Raji (cell line): ENCODE data around the gene KRT7.

Experiments
- POLR2A ChIP-seq: IDR thresholded peaks from 2 replicates; pipeline ENCODE4 v1.6.1; 2011; ENCODE audit warnings: low read depth, low read length, control low read depth; ENCODE audit not compliant: insufficient read depth

KRT7 gene

GRCh38 chr12:52204931-52205505 is 28.0 kb upstream of the KRT7 start:
- no peak for TF ChIP-seq POLR2A

DNA sequence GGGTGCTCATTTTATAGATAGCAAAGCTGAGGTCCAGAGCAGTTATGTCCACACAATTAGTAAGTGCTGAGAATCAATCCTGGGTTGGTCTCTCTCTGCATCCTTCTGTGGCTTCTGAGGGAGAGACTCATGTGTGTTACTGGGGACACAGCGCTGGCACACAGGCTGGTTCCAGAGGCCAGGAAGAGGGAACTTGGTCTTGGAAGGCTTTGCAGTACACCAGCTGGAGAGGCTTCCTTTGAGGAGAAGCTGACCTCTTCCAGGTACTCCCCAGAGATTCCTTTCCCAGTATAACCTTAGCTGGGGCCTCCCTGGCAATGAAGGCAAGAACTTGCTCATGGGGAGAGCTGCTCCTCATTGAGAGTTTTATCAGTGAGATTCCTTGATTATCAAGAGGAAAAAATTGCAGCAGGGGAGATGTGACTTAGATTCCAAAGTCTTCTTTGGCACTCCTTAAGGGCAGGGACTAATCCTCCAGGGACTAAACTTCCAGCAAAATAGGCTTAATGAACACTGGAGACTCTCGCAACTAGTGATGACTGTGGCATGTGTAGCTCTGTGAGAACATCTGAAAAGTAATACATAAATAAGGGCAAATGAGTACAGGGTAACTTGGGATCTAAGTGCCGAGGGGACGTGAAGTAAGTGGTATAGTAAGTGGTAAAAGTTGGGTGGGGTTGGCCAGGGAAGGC is 27.3 kb upstream of the KRT7 start:
- TF ChIP-seq POLR2A, result no peak

DNA sequence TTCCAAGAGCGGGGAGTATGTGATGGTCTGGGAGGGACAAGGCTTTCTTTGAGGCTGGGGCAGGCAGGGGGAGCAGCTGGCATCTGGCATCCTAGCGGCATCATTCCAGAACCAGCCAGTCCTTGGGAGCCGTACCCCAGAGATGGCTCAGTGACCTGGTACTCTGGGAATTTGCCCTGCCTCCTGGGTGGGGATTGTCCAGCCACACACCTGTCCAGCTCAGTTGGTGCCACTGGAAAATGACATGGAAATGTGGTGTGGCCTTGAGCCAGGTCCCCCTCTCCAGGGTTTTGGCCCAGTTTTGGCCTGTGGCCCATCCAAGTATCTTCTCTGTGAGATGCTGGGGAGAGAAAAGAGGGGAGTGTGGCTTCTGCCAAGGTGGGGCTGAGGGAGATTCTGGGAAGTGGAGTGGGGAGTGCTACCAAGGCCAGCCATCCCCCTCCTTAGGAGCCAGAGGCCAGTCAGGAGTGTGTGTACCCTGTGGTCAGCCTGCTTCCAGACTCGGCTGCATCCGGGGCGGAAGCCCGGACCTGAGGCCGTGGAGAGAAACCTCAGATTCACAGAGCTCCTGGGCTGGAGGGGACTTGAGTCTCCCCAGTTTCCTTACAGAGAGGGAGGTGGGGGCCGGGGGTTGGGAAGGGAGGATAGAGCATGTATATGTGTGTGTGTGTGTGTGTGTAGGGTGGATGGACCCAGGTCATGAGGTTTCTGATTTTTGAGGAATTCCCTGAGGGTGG is 26.6 kb upstream of the KRT7 start:
- TF ChIP-seq POLR2A, result no peak

- TF ChIP-seq POLR2A, result no peak
Observed at GRCh38 chr12:52207106-52207505, 25.9 kb upstream of the KRT7 start.

DNA sequence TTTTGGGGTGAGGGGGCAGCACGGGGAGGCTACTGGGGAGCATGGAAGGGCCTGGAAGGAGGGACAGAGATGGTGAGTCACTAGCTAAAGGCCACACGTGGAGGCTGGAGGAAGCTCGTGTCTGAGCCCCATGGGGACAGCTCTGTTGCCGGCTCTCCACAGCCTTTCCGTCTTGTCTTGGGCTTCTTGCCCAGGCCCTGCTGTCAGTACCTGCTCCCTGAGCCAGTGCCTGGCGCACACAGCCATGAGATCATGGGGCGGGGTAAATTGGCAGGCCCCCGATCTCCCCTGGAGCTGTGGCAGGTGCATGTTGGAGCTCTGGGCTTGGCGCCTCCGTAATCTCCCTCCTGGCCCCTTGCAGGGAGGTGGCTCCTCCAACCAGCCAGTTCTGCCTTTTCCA is 25.1 kb upstream of the KRT7 start:
- no peak for TF ChIP-seq POLR2A

DNA sequence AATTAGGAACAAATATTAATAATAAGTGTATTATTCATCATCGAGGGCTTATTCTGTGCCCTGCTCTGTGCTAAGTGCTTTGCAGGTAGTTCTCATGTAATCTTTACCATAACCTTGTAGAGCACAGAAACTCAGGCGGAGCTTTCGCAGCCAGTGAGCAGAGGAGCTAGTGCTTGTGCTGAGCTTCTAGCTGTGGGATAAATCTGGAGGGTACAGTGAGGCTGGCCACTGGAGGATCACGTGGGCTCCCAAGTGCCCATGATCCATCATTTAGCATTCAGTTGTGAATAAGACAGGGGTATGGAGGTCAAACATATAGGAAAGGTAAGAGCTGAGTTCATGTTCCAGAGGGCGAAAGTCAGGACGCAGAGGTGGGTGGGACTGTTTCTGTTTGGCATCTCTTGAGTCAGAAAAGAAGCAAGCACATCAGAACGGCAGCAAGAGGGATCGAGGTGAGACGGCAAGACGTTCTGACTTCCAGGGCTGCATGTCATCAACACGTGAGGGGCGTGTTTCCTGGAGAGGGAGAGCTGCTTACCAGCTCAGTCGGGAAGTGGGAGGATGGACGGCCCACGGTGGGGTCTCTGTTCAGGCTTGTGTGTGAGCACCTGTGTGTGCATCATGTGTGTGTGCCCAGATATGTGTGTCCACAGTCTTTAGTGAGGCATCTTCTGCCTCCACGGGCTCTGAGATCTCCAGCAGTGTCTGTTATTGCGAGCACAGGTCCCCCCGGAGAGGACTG is 24.4 kb upstream of the KRT7 start:
- no peak for TF ChIP-seq POLR2A

GRCh38 chr12:52209321-52209720 is 23.7 kb upstream of the KRT7 start:
- no peak for TF ChIP-seq POLR2A

DNA sequence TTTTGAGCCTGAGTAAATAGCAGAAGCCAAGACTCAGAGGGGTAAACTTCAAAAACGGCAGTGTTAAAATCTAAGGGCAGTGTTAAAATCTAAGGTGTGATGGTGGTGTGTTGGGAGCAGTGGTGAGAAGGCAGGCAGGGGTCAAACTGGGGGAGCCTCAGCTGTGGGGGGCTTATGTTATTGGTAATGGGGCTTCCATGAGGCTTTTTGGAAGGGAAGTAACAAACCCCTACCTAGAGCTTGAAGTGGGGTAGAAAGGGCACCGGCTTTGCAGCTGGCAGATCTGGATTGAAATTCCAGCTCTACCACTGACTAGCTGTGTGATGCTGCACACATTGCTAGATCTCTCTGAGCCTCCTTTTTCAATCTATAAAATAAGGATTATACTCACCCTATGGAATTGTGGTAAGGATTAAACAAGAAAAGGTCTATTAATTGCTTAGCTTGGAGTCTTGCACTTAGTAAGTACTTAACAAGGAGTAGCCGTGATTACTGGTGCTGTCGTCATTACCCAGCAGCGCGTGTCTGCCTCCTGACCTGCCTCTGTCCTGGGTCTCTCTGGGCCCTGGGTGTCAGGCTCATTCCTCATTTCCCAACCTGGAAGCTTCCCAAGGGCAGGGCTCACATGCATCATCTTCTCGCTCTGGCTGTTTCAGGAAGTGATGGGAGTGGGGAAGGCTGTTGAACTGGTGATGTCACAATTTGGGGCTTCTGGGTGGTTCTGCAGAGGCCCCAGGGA is 22.7 kb upstream of the KRT7 start:
- TF ChIP-seq POLR2A, result no peak

GRCh38 chr12:52210925-52211650 is 22.0 kb upstream of the KRT7 start:
- no peak for TF ChIP-seq POLR2A

GRCh38 chr12:52211716-52212585 is 21.1 kb upstream of the KRT7 start:
- TF ChIP-seq POLR2A, result no peak

- TF ChIP-seq POLR2A, result no peak
Observed at GRCh38 chr12:52212701-52213563, 20.1 kb upstream of the KRT7 start.
